Measurements from ENCODE around the gene ANKRD33B.

- TF ChIP-seq POLR2A (IDR thresholded peaks at IDR 0.05) (no peak), CTCF (IDR thresholded peaks at IDR 0.05) (no peak)
Measured at GRCh38 chr5:10542055-10542550, 21.8 kb upstream of the ANKRD33B start.

Data from esophagus squamous epithelium (tissue), 4 donors.